Activated CD4-positive, alpha-beta T cell treated with anti-CD3 and anti-CD28 coated beads, Interleukin-2, amount 50 U/mL, for 4 hours (primary cell): ENCODE data around the gene LAMA5.

Experiments used
- DNase-seq, 2 experiments: peaks; one replicate each; pipeline ENCODE4 v3.0.0-alpha.2; 2020

LAMA5 gene

GRCh38 chr20:62297449-62298227, 69.5 kb downstream of the LAMA5 start:
- DNase-seq = no peak

- no peak for DNase-seq
Observed at GRCh38 chr20:62296724-62297448, 70.2 kb downstream of the LAMA5 start.

DNA sequence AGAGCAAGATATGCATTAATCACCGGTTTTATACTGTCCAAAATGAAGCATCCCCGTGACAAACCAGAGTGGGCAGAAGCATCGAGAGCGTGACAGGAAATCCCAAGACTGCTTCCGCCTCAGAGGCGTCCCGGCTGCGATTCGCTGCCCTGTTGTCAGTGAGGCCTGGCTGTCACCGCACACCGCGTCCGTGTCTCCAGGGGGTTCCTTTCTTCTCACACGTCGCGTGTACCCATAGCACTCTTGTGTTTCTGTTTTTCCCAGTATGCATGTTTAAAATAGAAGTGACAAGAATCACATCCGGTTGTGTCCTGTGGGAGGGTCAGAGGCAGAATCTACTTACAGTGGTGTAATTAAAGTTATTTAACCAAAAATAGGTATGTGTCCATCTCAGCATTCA, 72.6 kb downstream of the LAMA5 start:
- DNase-seq = no peak

DNA sequence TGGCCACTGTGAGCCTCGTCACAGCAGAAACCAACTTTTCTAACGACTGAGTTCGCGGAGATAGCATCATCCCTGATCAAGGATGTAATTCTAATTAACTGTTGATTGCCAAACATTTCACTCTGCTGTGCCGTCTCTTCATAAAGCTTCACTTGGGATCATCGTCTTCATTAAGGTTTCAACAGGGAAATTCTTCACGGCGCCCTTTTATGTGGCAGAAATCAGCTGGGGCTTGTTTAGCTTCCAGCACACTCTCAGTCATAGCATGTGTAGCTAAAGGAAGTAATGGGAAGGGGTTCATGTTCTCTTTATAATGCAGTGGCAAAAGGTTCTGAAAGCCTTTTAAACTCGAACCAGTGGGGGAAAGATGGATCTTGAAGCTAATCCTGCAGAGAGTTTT, 73.2 kb downstream of the LAMA5 start:
- DNase-seq = no peak

DNA sequence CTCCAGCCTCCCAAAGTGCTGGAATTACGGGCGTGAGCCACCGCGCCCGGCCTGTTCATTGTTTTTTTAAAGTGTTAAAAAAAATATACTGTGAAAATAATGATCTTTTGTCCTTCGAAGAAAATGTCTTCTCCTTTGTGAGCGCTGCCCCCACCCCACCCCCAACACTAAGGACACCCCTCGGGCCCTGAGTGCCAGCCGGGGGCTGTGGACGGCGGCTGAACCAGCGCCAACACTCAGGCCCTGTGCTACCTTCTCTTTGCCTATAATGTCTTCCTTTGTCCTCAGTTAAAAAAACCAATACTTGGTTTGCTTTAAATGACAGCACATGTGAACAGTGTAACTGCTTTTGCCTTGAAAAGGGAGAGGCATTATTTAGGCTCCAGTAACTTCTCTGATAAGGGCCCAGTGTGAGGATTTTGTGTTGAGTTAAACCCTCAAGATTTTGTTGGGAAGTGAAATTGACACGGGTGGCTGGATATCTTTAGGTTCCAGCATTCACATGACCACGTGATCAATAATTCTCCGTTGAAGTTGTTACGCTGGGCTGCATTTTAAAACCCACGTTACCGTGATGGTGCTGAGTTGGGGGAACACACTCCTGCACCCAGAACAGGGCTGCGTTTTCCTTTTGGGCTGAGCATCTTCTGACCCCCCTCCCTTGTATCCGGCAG, 73.9 kb downstream of the LAMA5 start:
- DNase-seq = no peak

GRCh38 chr20:62292108-62292507, 75.0 kb downstream of the LAMA5 start:
- DNase-seq = no peak

DNA sequence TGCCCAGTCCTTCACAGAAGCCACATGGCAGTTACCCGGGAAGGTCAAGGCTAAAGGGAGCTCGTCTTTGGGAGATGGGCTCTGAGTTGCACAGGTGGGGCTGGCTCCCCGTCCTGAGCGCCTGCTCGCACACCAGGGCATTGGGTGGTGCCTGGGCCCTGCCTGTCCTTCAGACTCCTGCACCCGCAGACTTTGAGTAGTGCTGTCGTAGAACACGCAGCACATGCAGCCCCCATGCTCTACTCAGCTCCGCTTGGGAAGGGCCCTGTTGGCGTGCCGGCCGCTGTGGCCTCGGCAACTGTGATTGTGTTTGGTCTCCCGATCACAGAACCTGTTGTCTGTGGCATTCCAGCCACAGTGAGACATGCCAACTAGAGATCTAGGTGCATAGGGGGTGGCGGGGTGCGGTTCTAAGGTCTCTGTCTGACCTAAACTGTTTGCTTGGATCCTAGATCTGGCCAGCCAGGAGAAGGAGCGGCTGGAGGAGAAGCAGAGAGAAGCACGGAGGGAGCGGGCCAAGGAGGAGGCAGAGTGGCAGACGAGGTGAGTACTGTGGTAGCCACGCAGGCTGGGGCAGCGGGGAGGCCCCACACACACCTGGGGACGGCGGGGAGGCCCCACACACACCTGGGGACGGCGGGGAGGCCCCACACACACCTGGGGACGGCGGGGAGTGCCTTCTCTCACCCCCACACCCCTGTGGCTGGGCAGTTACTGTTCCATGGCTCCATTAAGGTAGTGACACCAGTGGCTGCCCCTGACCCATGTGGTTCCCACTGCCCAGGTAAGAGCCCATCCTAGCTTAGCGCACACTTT, 75.7 kb downstream of the LAMA5 start:
- DNase-seq = no peak

- no peak for DNase-seq
Observed at GRCh38 chr20:62289898-62290297, 77.2 kb downstream of the LAMA5 start.

- DNase-seq = no peak
Observed at GRCh38 chr20:62289131-62289530, 78.0 kb downstream of the LAMA5 start.

DNA sequence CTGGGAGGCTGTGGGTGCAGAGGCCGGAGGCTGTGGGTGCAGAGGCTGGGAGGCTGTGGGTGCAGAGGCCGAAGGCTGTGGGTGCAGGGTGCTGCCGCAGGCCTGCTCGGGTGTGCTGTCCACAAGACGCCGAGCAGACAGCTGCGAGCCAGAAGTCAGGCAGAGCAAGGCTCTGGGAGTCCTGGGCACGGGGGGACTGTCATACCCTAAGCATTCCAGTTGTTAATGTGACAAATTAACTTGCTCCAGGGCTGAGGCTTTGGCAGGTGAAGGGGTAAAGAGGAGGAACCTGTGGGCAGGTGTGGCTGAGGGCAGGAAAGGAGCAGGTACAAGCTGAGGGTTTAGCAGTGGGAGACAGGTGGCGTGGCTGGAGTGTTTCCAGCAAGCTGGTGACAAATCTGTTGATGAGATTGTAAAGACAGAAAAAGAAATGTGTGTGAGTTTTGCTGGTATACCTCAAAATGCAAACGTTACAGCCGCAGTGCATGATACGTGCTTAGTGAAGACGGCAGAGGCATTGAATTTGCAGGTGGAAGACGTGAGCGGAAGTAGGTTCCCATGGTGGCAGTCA, 78.5 kb downstream of the LAMA5 start:
- DNase-seq = no peak

GRCh38 chr20:62287759-62288534, 79.2 kb downstream of the LAMA5 start:
- no peak for DNase-seq

DNA sequence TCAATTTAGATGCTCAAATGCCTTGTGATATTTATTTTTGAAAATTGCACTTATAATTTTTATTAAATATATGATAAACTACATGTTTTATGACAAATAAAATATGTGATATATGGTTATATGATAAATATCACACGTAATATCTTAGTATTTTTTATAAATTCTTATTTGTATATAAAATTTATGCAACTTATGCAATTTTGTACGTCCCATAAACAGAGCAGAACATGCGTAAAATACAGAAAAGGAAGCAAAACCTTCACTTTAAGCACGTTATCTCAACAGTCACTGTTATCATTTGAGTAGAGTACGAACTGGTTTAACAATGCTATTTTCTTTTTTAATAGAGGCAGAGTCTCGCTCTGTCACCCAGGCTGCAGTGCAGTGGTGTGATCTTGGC, 80.0 kb downstream of the LAMA5 start:
- no peak for DNase-seq

DNA sequence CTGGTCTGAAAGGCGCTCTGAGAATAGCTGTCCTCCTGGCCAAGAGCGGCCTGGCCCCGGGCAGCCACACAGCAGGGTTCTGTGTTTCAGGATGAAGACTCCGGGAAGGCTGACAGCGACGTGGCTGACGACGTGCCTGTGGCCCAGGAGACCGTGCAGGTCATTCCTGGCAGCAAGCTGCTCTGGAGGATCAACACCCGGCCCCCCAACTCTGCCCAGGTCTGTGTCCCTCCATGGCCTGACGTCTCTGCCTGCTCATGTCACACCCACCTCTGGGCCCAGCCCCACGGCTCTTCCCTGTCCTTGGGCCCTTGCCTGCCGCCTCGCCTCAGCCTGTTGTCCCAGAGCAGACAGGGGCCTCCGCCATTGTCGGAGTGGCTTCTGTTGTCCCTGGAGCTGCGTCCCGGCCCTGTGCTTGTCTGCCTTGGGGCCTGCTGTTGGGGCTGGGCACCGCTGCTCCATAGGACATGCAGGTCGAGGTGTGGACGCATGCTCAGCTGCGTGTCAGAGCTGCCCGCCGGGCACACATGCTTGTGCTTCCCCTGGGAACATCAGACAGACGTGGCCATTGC, 80.5 kb downstream of the LAMA5 start:
- no peak for DNase-seq

- DNase-seq = no peak
Observed at GRCh38 chr20:62285722-62286121, 81.4 kb downstream of the LAMA5 start.

DNA sequence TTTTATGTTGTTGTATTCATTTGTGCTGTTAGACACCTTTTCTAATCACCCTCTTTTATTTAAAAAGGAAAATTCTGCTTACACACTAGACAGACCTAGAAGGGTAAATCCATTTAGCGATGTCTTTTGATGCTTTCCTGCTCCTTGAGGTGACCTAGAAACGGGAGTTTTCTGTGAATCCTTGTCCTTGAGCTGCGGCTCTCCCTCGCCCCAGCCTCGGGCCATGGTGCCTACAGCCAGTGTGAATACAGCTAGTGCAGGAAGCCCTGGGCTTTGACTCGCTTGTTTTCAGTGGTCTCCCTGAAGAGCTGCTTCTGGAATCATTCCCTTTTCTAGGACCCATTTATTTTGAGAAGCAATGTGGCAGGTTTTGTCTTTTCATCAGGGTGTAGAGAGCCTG, 82.0 kb downstream of the LAMA5 start:
- DNase-seq = no peak

GRCh38 chr20:62284448-62284847, 82.7 kb downstream of the LAMA5 start:
- DNase-seq = no peak

GRCh38 chr20:62282877-62283503, 84.1 kb downstream of the LAMA5 start:
- no peak for DNase-seq

GRCh38 chr20:62282103-62282502, 85.0 kb downstream of the LAMA5 start:
- no peak for DNase-seq

- no peak for DNase-seq
Observed at GRCh38 chr20:62281161-62281933, 85.8 kb downstream of the LAMA5 start.

- no peak for DNase-seq
Observed at GRCh38 chr20:62280303-62280702, 86.8 kb downstream of the LAMA5 start.
